HepG2 (cell line): ENCODE measurements around the gene USP43. TPM values are rescaled to one million over a fixed set of nuclear protein-coding genes. Genes with fewer than 3 reads are reported as not detected.

Source experiments
- DR1 ChIP-seq: sonication (generic); formaldehyde crosslinking; IDR thresholded peaks from 2 replicates; pipeline ENCODE4 v1.8.0; 2021; ENCODE audit warnings: mild to moderate bottlenecking, missing genetic modification reagents, inconsistent platforms
- GABPB1 ChIP-seq: IDR thresholded peaks from 2 replicates; pipeline ENCODE4 v1.6.1; 2016; ENCODE audit warnings: mild to moderate bottlenecking, missing genetic modification reagents, moderate library complexity, missing compliant biosample characterization
- HDAC2 ChIP-seq: sonication (generic); formaldehyde crosslinking; IDR thresholded peaks from 2 replicates; pipeline ENCODE4 v1.4.0; 2020; ENCODE audit warnings: missing genetic modification reagents
- JARID2 ChIP-seq: sonication (generic); formaldehyde crosslinking; IDR thresholded peaks from 2 replicates; pipeline ENCODE4 v1.8.1; 2023; ENCODE audit warnings: missing genetic modification reagents, inconsistent platforms; ENCODE audit not compliant: insufficient replicate concordance
- KDM6A ChIP-seq: IDR thresholded peaks from 2 replicates; pipeline ENCODE4 v1.6.1; 2016; ENCODE audit warnings: low read depth
- MAZ ChIP-seq, 2 experiments: sonication (generic) in 1 of 2; formaldehyde crosslinking in 1 of 2; IDR thresholded peaks; 2 replicates each; pipeline versions ENCODE4 v1.5.0 to v1.6.1; 2012 to 2020; ENCODE audit warnings: low read depth in 2 of 2, mild to moderate bottlenecking in 2 of 2, borderline replicate concordance in 1 of 2, improper control_type of control experiment in 1 of 2, low read length in 1 of 2, missing genetic modification reagents in 1 of 2, moderate library complexity in 1 of 2
- MIER2 ChIP-seq: IDR thresholded peaks from 2 replicates; pipeline ENCODE4 v1.6.1; 2016; ENCODE audit warnings: missing biosample characterization, missing genetic modification reagents
- SKI ChIP-seq: fragments of 450-650 bp; IDR thresholded peaks from one replicate; pipeline ENCODE4 v1.6.1; 2018; ENCODE audit warnings: mild to moderate bottlenecking; ENCODE audit not compliant: partially characterized antibody
- SNRNP70 ChIP-seq: fragments of 200-400 bp; formaldehyde crosslinking; IDR thresholded peaks from 2 replicates; pipeline ENCODE4 v1.6.1; 2017; ENCODE audit warnings: mild to moderate bottlenecking, low read depth, low read length, moderate library complexity
- ZNF468 ChIP-seq: sonication (generic); formaldehyde crosslinking; IDR thresholded peaks from 2 replicates; pipeline ENCODE4 v1.8.0; 2022; ENCODE audit warnings: mild to moderate bottlenecking, moderate library complexity, missing genetic modification reagents
- polyA plus RNA-seq, 8 experiments: library from polyadenylated mRNA; depleted of rRNA in 3 of 8; stranded (reverse) in 7 of 8; unstranded in 1 of 8; fragments of >200 nt; fragmentation: Illumina TruSeq in 4 of 8; extraction: Trizol in 4 of 8; gene quantifications; 2 replicates each; pipeline versions ENCODE4 v1.2.1 to v1.2.3, GENCODE V29; 2011 to 2016; ENCODE audit warnings: low read depth in 4 of 8, missing spikeins in 1 of 8, mixed read lengths in 1 of 8; ENCODE audit not compliant: insufficient read depth in 1 of 8
- total RNA-seq, 5 experiments: library from RNA; depleted of rRNA; stranded (reverse); fragments of >200 nt; fragmentation: Illumina TruSeq; extraction: Trizol; gene quantifications; 2 replicates each; pipeline ENCODE4 v1.2.3, GENCODE V29; 2016; ENCODE audit warnings: low read depth in 1 of 5
- TF ChIP-seq, protein P1 (sequence below): sonication (generic); formaldehyde crosslinking; IDR thresholded peaks from 2 replicates; pipeline ENCODE4 v1.5.0; 2020; ENCODE audit warnings: missing genetic modification reagents
- TF ChIP-seq, protein P2 (sequence below): sonication (generic); formaldehyde crosslinking; IDR thresholded peaks from 2 replicates; pipeline ENCODE4 v1.8.1; 2023; ENCODE audit warnings: missing genetic modification reagents, mild to moderate bottlenecking, borderline replicate concordance
- TF ChIP-seq, protein P3 (sequence below): sonication (generic); formaldehyde crosslinking; IDR thresholded peaks from 2 replicates; pipeline ENCODE4 v1.4.0; 2020; ENCODE audit warnings: missing genetic modification reagents
- TF ChIP-seq, protein P4 (sequence below): fragments of 450-650 bp; IDR thresholded peaks from 2 replicates; pipeline ENCODE4 v1.6.1; 2017; ENCODE audit warnings: mild to moderate bottlenecking

The USP43 gene
- total and polyA plus RNA-seq, 2 of the 13 experiments (the other 11 are each of a cell fraction or from before 2014, with no cell fraction given), result 1.6 to 2.2 TPM

DNA sequence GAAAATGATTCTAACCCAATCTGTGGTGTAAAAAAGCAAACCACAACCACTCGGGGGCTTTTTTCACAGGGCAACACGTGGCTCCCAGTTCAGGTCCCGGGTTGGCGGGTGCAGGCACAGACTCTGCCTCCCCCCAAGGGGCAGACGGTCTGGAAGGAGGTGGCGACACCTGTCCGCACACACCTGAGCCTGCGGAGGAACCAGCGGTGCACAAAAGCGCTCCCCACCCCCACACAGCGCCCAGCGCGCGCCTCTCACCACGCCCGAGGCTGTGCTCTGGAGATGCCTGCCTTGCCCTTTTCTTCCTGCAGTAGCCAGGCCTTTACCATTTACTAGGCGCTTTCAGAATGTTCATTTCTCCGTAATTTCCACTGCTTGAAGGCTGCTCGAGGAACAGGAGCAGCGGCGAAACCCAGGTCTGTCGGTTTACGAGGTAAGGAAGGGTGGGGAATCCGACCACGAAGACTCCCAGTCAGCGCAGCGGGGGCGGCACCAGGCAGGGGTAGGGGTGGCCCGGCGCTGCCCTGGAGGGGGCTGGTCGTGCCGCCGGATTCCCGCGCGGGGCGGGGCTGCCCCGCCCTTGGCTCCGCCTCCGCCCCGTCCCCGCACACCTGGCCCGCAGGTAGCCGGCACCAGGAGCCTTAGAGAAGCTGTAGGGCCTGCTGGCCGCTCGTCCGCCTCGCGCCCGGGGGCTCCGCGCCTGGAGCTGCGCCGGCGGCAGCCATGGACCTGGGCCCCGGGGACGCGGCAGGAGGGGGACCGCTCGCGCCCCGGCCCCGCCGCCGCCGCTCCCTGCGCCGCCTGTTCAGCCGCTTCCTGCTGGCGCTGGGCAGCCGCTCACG lies at the start of gene USP43 (continued):
- TF ChIP-seq, protein P1, sequence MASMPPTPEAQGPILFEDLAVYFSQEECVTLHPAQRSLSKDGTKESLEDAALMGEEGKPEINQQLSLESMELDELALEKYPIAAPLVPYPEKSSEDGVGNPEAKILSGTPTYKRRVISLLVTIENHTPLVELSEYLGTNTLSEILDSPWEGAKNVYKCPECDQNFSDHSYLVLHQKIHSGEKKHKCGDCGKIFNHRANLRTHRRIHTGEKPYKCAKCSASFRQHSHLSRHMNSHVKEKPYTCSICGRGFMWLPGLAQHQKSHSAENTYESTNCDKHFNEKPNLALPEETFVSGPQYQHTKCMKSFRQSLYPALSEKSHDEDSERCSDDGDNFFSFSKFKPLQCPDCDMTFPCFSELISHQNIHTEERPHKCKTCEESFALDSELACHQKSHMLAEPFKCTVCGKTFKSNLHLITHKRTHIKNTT (CRISPR knock-in tag), result no peak
- TF ChIP-seq MAZ (IDR thresholded peaks at IDR 0.05; ENCODE audit: borderline replicate concordance, low read depth, low read length) (no peak), MAZ (CRISPR knock-in tag; IDR thresholded peaks at IDR 0.05; ENCODE audit: low read depth) (no peak; the same call in 1 of the 2 replicates), GABPB1 (peak; percentile 55; the same call in 1 of the 2 replicates), ZNF468 (CRISPR knock-in tag) (no peak), JARID2 (CRISPR knock-in tag) (no peak), SNRNP70 (no peak), DR1 (CRISPR knock-in tag) (no peak), HDAC2 (0 out of 2 replicates have a peak, but pooled peaks have one; percentile 5), KDM6A (CRISPR knock-in tag) (no peak), MIER2 (CRISPR knock-in tag) (no peak), SKI (no peak)
- TF ChIP-seq, protein P2, sequence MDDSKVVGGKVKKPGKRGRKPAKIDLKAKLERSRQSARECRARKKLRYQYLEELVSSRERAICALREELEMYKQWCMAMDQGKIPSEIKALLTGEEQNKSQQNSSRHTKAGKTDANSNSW (CRISPR knock-in tag), result no peak
- TF ChIP-seq, protein P3, sequence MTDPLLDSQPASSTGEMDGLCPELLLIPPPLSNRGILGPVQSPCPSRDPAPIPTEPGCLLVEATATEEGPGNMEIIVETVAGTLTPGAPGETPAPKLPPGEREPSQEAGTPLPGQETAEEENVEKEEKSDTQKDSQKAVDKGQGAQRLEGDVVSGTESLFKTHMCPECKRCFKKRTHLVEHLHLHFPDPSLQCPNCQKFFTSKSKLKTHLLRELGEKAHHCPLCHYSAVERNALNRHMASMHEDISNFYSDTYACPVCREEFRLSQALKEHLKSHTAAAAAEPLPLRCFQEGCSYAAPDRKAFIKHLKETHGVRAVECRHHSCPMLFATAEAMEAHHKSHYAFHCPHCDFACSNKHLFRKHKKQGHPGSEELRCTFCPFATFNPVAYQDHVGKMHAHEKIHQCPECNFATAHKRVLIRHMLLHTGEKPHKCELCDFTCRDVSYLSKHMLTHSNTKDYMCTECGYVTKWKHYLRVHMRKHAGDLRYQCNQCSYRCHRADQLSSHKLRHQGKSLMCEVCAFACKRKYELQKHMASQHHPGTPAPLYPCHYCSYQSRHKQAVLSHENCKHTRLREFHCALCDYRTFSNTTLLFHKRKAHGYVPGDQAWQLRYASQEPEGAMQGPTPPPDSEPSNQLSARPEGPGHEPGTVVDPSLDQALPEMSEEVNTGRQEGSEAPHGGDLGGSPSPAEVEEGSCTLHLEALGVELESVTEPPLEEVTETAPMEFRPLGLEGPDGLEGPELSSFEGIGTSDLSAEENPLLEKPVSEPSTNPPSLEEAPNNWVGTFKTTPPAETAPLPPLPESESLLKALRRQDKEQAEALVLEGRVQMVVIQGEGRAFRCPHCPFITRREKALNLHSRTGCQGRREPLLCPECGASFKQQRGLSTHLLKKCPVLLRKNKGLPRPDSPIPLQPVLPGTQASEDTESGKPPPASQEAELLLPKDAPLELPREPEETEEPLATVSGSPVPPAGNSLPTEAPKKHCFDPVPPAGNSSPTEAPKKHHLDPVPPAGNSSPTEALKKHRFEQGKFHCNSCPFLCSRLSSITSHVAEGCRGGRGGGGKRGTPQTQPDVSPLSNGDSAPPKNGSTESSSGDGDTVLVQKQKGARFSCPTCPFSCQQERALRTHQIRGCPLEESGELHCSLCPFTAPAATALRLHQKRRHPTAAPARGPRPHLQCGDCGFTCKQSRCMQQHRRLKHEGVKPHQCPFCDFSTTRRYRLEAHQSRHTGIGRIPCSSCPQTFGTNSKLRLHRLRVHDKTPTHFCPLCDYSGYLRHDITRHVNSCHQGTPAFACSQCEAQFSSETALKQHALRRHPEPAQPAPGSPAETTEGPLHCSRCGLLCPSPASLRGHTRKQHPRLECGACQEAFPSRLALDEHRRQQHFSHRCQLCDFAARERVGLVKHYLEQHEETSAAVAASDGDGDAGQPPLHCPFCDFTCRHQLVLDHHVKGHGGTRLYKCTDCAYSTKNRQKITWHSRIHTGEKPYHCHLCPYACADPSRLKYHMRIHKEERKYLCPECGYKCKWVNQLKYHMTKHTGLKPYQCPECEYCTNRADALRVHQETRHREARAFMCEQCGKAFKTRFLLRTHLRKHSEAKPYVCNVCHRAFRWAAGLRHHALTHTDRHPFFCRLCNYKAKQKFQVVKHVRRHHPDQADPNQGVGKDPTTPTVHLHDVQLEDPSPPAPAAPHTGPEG (CRISPR knock-in tag), result no peak
- TF ChIP-seq, protein P4, sequence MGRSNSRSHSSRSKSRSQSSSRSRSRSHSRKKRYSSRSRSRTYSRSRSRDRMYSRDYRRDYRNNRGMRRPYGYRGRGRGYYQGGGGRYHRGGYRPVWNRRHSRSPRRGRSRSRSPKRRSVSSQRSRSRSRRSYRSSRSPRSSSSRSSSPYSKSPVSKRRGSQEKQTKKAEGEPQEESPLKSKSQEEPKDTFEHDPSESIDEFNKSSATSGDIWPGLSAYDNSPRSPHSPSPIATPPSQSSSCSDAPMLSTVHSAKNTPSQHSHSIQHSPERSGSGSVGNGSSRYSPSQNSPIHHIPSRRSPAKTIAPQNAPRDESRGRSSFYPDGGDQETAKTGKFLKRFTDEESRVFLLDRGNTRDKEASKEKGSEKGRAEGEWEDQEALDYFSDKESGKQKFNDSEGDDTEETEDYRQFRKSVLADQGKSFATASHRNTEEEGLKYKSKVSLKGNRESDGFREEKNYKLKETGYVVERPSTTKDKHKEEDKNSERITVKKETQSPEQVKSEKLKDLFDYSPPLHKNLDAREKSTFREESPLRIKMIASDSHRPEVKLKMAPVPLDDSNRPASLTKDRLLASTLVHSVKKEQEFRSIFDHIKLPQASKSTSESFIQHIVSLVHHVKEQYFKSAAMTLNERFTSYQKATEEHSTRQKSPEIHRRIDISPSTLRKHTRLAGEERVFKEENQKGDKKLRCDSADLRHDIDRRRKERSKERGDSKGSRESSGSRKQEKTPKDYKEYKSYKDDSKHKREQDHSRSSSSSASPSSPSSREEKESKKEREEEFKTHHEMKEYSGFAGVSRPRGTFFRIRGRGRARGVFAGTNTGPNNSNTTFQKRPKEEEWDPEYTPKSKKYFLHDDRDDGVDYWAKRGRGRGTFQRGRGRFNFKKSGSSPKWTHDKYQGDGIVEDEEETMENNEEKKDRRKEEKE, result no peak
